Keratinocyte (primary cell): ENCODE measurements around the gene RAP2A. TPM values are rescaled to one million over a fixed set of nuclear protein-coding genes. Genes with fewer than 3 reads are reported as not detected.

Source experiments
- DNase-seq: peaks from one replicate; pipeline ENCODE4 v3.0.0-alpha.2; 2011; ENCODE audit warnings: low read depth, missing footprints, low spot score
- FAIRE-seq: peaks from 2 replicates; lab custom pipeline; 2011; peaks lifted over from hg19 to GRCh38; lab: Jason Lieb, UNC
- H2AFZ ChIP-seq: 2 replicates; pipeline ENCODE4 v1.6.0; 2012; ENCODE audit warnings: low read length, control low read depth, inconsistent platforms; ENCODE audit not compliant: control insufficient read depth
- H3K27ac ChIP-seq: 2 replicates; pipeline ENCODE4 v1.5.1; 2011; ENCODE audit warnings: low read length; ENCODE audit not compliant: control insufficient read depth, insufficient read depth
- H3K27me3 ChIP-seq: 3 replicates; pipeline ENCODE4 v1.6.0; 2011; ENCODE audit warnings: low read length; ENCODE audit not compliant: control insufficient read depth, insufficient read depth; ENCODE audit errors: extremely low read depth
- H3K36me3 ChIP-seq, 2 experiments: 2 replicates in 1 of 2; 3 replicates in 1 of 2; pipeline ENCODE4 v1.5.1; 2011; ENCODE audit warnings: low read length in 2 of 2, mild to moderate bottlenecking in 1 of 2; ENCODE audit not compliant: control insufficient read depth in 2 of 2, insufficient read depth in 2 of 2; ENCODE audit errors: extremely low read depth in 1 of 2
- H3K4me1 ChIP-seq: 3 replicates; pipeline ENCODE4 v1.5.1; 2011; ENCODE audit warnings: low read length; ENCODE audit not compliant: control insufficient read depth, insufficient read depth; ENCODE audit errors: extremely low read depth
- H3K4me2 ChIP-seq: 3 replicates; pipeline ENCODE4 v1.6.0; 2011; ENCODE audit warnings: low read depth, low read length; ENCODE audit not compliant: control insufficient read depth, insufficient read depth; ENCODE audit errors: extremely low read depth
- H3K4me3 ChIP-seq, 3 experiments: fragments of 200-600 bp in 1 of 3; sonication (generic) in 1 of 3; 2 replicates in 2 of 3; 3 replicates in 1 of 3; pipeline ENCODE4 v1.5.1; 2011 to 2016; ENCODE audit warnings: low read length in 3 of 3, mild to moderate bottlenecking in 3 of 3, control low read depth in 2 of 3, inconsistent platforms in 1 of 3, low read depth in 1 of 3, mixed read lengths in 1 of 3, mixed run types in 1 of 3, moderate library complexity in 1 of 3; ENCODE audit not compliant: control insufficient read depth in 2 of 3, insufficient read depth in 2 of 3; ENCODE audit errors: extremely low read depth in 1 of 3
- H3K79me2 ChIP-seq: 2 replicates; pipeline ENCODE4 v1.6.0; 2012; ENCODE audit warnings: low read length; ENCODE audit not compliant: control insufficient read depth, insufficient read depth
- H3K9ac ChIP-seq: 3 replicates; pipeline ENCODE4 v1.6.0; 2011; ENCODE audit warnings: low read length; ENCODE audit not compliant: control insufficient read depth, insufficient read depth; ENCODE audit errors: extremely low read depth
- H3K9me1 ChIP-seq: 3 replicates; pipeline ENCODE4 v1.6.0; 2011; ENCODE audit warnings: low read length; ENCODE audit not compliant: control insufficient read depth, insufficient read depth; ENCODE audit errors: extremely low read depth
- H3K9me3 ChIP-seq: 2 replicates; pipeline ENCODE4 v1.5.1; 2012; ENCODE audit warnings: low read depth, low read length; ENCODE audit not compliant: control insufficient read depth
- H4K20me1 ChIP-seq: 3 replicates; pipeline ENCODE4 v1.6.0; 2011; ENCODE audit warnings: low read length; ENCODE audit not compliant: control insufficient read depth, insufficient read depth; ENCODE audit errors: extremely low read depth
- EZH2 ChIP-seq: IDR thresholded peaks from one replicate; pipeline ENCODE4 v1.6.1; 2012; ENCODE audit warnings: inconsistent platforms, mild to moderate bottlenecking, low read length, moderate library complexity
- dilution Hi-C: fragments of 300-500 bp; cut with MboI; formaldehyde crosslinking; loops from one replicate; pipeline ENCODE4 v1.7.0; 2020; ENCODE audit warnings: low sequenced_read_pairs; ENCODE audit not compliant: extremely low pct_ligation_motif_present
- polyA plus RNA-seq, 5 experiments: library from polyadenylated mRNA; depleted of rRNA in 3 of 5; stranded (reverse) in 3 of 5; stranded (forward) in 1 of 5; unstranded in 1 of 5; fragments of >200 nt; gene quantifications; 1 replicate in 1 of 5; 2 replicates in 3 of 5; 3 replicates in 1 of 5; pipeline versions ENCODE4 v1.2.1 to v1.2.3, GENCODE V29; 2011 to 2012; ENCODE audit warnings: missing spikeins in 2 of 5, low read depth in 1 of 5, low replicate concordance in 1 of 5
- TF ChIP-seq, protein P1 (sequence below), 3 experiments: IDR thresholded peaks in 1 of 3; conservative IDR thresholded peaks in 1 of 3; optimal IDR thresholded peaks in 1 of 3; 2 replicates in 2 of 3; 3 replicates in 1 of 3; pipeline versions ENCODE3 to v1.5.1; 2011; ENCODE audit warnings: low read length in 3 of 3, mild to moderate bottlenecking in 3 of 3, moderate library complexity in 2 of 3, control low read depth in 1 of 3, inconsistent platforms in 1 of 3; ENCODE audit not compliant: insufficient read depth in 2 of 3; ENCODE audit errors: extremely low read depth in 1 of 3

Gene RAP2A
- polyA plus RNA-seq, 1 donor (not counting 4 experiments of a cell fraction or from before 2014, with no cell fraction given), result 19.0 TPM

DNA sequence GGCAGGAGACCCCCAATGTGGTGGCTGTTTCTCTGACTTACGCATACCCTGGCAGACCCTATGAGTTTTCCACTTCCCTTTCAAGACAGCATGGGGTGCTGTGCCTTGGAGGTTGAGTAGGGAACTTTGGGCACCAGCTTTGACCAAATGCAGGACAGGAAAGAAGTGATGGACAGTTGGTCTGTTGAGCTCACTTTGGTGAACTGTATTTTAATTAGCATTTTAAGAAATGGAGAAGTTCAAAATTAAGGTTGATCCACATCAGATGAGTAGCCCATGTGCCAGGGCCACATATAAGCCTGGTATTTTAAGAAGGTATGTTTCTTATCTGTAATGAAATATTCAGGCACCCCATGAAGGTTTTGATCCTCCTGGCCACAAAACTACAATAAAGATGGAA lies 46.1 kb upstream of the RAP2A start:
- no peak overlapping the region for H2AFZ ChIP-seq
- no peak overlapping the region for H3K9ac ChIP-seq
- no peaks in the 10 kb centered on the region for H3K4me1 ChIP-seq
- H3K4me2 ChIP-seq, result no peak overlapping the region
- H3K27ac ChIP-seq, result no peak overlapping the region
- no peaks in the 10 kb centered on the region for H3K79me2 ChIP-seq
- H3K4me3 ChIP-seq, result no peak overlapping the region
- FAIRE-seq (no peak), DNase-seq (no peak)
- no peaks in the 10 kb centered on the region for H3K9me3 ChIP-seq
- no peaks in the 10 kb centered on the region for H3K27me3 ChIP-seq
- no peaks in the 10 kb centered on the region for H3K9me1 ChIP-seq
- TF ChIP-seq, protein P1, sequence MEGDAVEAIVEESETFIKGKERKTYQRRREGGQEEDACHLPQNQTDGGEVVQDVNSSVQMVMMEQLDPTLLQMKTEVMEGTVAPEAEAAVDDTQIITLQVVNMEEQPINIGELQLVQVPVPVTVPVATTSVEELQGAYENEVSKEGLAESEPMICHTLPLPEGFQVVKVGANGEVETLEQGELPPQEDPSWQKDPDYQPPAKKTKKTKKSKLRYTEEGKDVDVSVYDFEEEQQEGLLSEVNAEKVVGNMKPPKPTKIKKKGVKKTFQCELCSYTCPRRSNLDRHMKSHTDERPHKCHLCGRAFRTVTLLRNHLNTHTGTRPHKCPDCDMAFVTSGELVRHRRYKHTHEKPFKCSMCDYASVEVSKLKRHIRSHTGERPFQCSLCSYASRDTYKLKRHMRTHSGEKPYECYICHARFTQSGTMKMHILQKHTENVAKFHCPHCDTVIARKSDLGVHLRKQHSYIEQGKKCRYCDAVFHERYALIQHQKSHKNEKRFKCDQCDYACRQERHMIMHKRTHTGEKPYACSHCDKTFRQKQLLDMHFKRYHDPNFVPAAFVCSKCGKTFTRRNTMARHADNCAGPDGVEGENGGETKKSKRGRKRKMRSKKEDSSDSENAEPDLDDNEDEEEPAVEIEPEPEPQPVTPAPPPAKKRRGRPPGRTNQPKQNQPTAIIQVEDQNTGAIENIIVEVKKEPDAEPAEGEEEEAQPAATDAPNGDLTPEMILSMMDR (optimal IDR thresholded peaks at IDR 0.05 in 1 of 3, IDR thresholded peaks at IDR 0.05 in 1 of 3, conservative IDR thresholded peaks at IDR 0.05 in 1 of 3; ENCODE audit: extremely low read depth in 1 of 3, insufficient read depth in 2 of 3, low read length in 3 of 3), result no peak
- TF ChIP-seq EZH2, result no peak
- H3K36me3 ChIP-seq, result peaks cover 10 to 14% of the 10 kb centered on the region in 2 experiments
- dilution Hi-C loops, result no loop called here
- no peaks in the 10 kb centered on the region for H4K20me1 ChIP-seq

GRCh38 chr13:97388373-97388772 lies 45.6 kb upstream of the RAP2A start:
- FAIRE-seq, result no peak
- dilution Hi-C loops, result no loop called here

More at GRCh38 chr13:97388373-97388772, 45.6 kb upstream of the RAP2A start:
- Histone ChIP-seq H3K9me1 (no peaks in the 10 kb centered on the region), H3K27ac (no peak overlapping the region), H3K4me1 (no peaks in the 10 kb centered on the region), H3K9me3 (no peaks in the 10 kb centered on the region), H3K79me2 (no peaks in the 10 kb centered on the region), H3K4me3 (no peak overlapping the region), H2AFZ (no peak overlapping the region), H3K36me3 (peaks cover 10 to 12% of the 10 kb centered on the region in 2 experiments), H3K4me2 (no peak overlapping the region), H3K27me3 (no peaks in the 10 kb centered on the region), H4K20me1 (no peaks in the 10 kb centered on the region), H3K9ac (no peak overlapping the region)
- DNase-seq, result no peak
- TF ChIP-seq EZH2, result no peak
- TF ChIP-seq, protein P1 (optimal IDR thresholded peaks at IDR 0.05 in 1 of 3, IDR thresholded peaks at IDR 0.05 in 1 of 3, conservative IDR thresholded peaks at IDR 0.05 in 1 of 3; ENCODE audit: extremely low read depth in 1 of 3, insufficient read depth in 2 of 3, low read length in 3 of 3), result no peak
